ENCODE measurements around the gene IKZF2. TPM values are rescaled to one million over a fixed set of nuclear protein-coding genes. Genes with fewer than 3 reads are reported as not detected.

The IKZF2 gene
- total RNA-seq, 1 donor from 2014 or later, result 16.4 TPM

- Histone ChIP-seq H3K4me1 (no peaks in the 10 kb centered on the region), H3K4me3 (no peak overlapping the region), H3K36me3 (no peaks in the 10 kb centered on the region), H3K9me3 (no peaks in the 10 kb centered on the region), H3K27ac (no peak overlapping the region), H3K27me3 (no peaks in the 10 kb centered on the region)
- TF ChIP-seq, protein P1, sequence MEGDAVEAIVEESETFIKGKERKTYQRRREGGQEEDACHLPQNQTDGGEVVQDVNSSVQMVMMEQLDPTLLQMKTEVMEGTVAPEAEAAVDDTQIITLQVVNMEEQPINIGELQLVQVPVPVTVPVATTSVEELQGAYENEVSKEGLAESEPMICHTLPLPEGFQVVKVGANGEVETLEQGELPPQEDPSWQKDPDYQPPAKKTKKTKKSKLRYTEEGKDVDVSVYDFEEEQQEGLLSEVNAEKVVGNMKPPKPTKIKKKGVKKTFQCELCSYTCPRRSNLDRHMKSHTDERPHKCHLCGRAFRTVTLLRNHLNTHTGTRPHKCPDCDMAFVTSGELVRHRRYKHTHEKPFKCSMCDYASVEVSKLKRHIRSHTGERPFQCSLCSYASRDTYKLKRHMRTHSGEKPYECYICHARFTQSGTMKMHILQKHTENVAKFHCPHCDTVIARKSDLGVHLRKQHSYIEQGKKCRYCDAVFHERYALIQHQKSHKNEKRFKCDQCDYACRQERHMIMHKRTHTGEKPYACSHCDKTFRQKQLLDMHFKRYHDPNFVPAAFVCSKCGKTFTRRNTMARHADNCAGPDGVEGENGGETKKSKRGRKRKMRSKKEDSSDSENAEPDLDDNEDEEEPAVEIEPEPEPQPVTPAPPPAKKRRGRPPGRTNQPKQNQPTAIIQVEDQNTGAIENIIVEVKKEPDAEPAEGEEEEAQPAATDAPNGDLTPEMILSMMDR (IDR thresholded peaks at IDR 0.05), result no peak
- intact Hi-C loops (cut with DNase I), result no loop called here
- DNase-seq, result no peak
- ATAC-seq, result peak; percentile 83
Measured at GRCh38 chr2:213125646-213126347, 25.6 kb downstream of the IKZF2 start.

GRCh38 chr2:213122725-213123124, 28.7 kb downstream of the IKZF2 start:
- H3K4me3 ChIP-seq, result no peak overlapping the region
- H3K27ac ChIP-seq, result no peak overlapping the region
- no peaks in the 10 kb centered on the region for H3K9me3 ChIP-seq
- H3K4me1 ChIP-seq, result no peaks in the 10 kb centered on the region
- no peaks in the 10 kb centered on the region for H3K36me3 ChIP-seq
- intact Hi-C loops (cut with DNase I), result no loop called here
- ATAC-seq (no peak), DNase-seq (no peak)
- TF ChIP-seq, protein P1 (IDR thresholded peaks at IDR 0.05), result no peak
- H3K27me3 ChIP-seq, result no peaks in the 10 kb centered on the region

DNA sequence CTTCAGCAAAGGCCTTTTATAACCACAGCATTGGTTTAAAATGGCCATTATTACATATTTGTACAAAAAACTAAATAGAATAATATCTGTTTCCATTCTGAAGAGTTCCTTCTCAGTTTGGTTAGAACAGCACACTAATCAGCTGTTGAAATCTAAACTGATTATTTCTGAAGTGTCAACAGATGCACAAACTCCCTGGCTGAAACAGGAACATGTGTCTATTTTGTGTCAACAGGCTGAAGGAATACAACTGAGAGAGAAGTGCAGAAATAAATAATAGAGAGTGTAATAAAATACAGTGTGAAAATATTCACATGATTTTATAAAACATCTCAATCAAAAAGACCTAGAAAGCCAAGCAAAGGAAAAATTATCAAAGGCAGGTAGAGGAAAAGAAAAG, 29.7 kb downstream of the IKZF2 start:
- no peak for DNase-seq
- intact Hi-C loops (cut with DNase I), result no loop called here
- no peaks in the 10 kb centered on the region for H3K36me3 ChIP-seq
- no peak overlapping the region for H3K4me3 ChIP-seq
- H3K4me1 ChIP-seq, result no peaks in the 10 kb centered on the region
- TF ChIP-seq, protein P1 (IDR thresholded peaks at IDR 0.05), result no peak
- no peak overlapping the region for H3K27ac ChIP-seq
- no peaks in the 10 kb centered on the region for H3K9me3 ChIP-seq
- no peak for ATAC-seq
- H3K27me3 ChIP-seq, result no peaks in the 10 kb centered on the region

DNA sequence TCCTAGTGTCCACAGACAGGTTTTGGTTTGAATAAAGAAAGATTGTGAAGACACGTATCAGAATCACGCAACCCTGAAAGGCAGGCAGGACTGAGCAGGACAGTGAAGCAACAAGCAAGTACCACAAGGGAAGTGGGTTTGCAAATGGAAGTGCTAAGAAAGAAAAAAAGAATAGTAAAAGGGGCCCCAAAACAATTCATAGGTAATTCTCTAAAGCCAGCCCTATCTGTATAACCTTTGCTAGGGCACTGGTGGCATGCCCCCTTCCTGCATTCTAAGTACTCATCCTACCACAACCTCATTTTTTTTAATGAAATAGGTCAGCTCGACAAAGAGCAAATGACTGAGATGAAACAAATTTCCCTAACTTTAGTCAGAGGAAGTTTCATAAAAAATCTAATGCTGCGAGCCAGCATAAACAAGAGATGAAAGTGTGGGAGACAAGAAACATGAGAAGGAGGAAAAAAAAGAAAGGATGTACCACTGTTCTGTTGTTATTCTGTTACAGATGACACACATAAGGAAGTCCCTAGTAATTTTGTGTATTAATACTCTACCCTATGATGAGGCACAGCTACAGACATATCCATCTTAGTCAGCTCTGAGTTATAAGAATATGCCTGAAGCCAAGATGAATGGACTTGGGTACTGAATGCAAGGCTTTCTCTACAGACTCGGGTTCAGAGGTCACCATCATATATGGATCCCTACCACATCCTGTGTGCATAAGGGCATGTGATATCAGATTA, 32.2 kb downstream of the IKZF2 start:
- intact Hi-C loops (cut with DNase I), result no loop called here
- H3K9me3 ChIP-seq, result no peaks in the 10 kb centered on the region
- H3K27me3 ChIP-seq, result no peaks in the 10 kb centered on the region
- H3K36me3 ChIP-seq, result no peaks in the 10 kb centered on the region
- no peaks in the 10 kb centered on the region for H3K4me1 ChIP-seq
- peak; percentile 53 for ATAC-seq
- TF ChIP-seq, protein P1 (IDR thresholded peaks at IDR 0.05), result no peak
- DNase-seq, result no peak
- H3K27ac ChIP-seq, result no peak overlapping the region
- H3K4me3 ChIP-seq, result no peak overlapping the region

DNA sequence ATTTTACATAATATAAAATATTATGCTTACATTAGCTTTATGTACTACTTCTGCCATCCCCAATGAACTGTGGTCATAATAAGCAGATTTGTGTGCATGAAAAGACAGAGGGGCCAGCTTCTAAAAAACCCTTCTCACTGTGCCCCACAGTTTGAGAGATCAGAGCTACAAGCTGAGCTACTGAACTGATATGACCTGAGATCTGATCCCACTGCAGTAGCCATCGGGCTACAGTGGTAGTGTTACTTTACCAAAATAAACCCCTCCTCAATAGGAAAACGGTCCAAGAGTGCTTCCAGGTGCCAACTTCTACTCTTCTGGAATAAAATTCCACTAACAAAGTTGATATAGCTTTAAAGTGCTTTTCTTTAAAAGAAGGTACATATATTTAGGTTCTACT, 43.1 kb downstream of the IKZF2 start:
- Histone ChIP-seq H3K27ac (no peak overlapping the region), H3K4me1 (no peaks in the 10 kb centered on the region), H3K36me3 (no peaks in the 10 kb centered on the region), H3K4me3 (no peak overlapping the region), H3K9me3 (no peaks in the 10 kb centered on the region), H3K27me3 (no peaks in the 10 kb centered on the region)
- TF ChIP-seq, protein P1 (IDR thresholded peaks at IDR 0.05), result no peak
- intact Hi-C loops (cut with DNase I), result no loop called here
- ATAC-seq (no peak), DNase-seq (no peak)

All from upper lobe of right lung (tissue), 1 donor.